Breast epithelium (tissue), 3 donors: ENCODE measurements around the gene PIK3CG.

Source experiments
- CTCF ChIP-seq, 3 donors: fragments of 450-650 bp; IDR thresholded peaks; one replicate each; pipeline ENCODE4 v1.5.1; 2016 to 2017; ENCODE audit warnings: antibody characterized with exemption in 3 of 3, mild to moderate bottlenecking in 3 of 3, moderate library complexity in 3 of 3
- POLR2A ChIP-seq: fragments of 450-650 bp; IDR thresholded peaks from one replicate; pipeline ENCODE4 v1.6.1; 2016; ENCODE audit warnings: antibody characterized with exemption, mild to moderate bottlenecking, moderate library complexity
- POLR2AphosphoS5 ChIP-seq, 3 donors: sonication (generic); formaldehyde crosslinking; IDR thresholded peaks; one replicate each; pipeline ENCODE4 v1.6.1; 2017; ENCODE audit warnings: antibody characterized with exemption in 3 of 3

- no peak for TF ChIP-seq POLR2AphosphoS5 (IDR thresholded peaks at IDR 0.05)
- TF ChIP-seq CTCF (IDR thresholded peaks at IDR 0.05) = no peak
- TF ChIP-seq POLR2A = no peak
These were observed 5.9 kb downstream of the PIK3CG start for GRCh38 chr7:106870983-106871410.
